Heart left ventricle (tissue), 13 donors: ENCODE measurements around the gene GDF7.

Experiments used
- CTCF ChIP-seq, 12 donors: fragments of 200-600 bp; sonication (generic) in 4 of 12; IDR thresholded peaks; one replicate each; pipeline versions ENCODE4 v1.5.0 to v1.8.0; 2018 to 2022; ENCODE audit warnings: antibody characterized with exemption in 12 of 12, mild to moderate bottlenecking in 5 of 12
- POLR2A ChIP-seq, 2 donors: fragments of 450-650 bp; IDR thresholded peaks; one replicate each; pipeline ENCODE4 v1.6.1; 2017; ENCODE audit warnings: antibody characterized with exemption in 2 of 2, mild to moderate bottlenecking in 2 of 2, moderate library complexity in 2 of 2
- donor health status: ischemic (EF 13 %, LVEDD 7.1; RV severe dilation, severe dysfunction).
- donor health status: DM: no; HTN: yes; CAD: no.
- donor health status: DM: no; HTN: no; CAD: no.
- donor health status: ischemic (EF 25% LVEDD 6.9; RV normal size, moderate dysfunction).
- donor health status: ischemic (EF 25% LVEDD 5.7; RV mildly dilated, moderate dysfunction).
- donor health status: ischemic (EF 35%, LVEDD 5.7; RV mildly dilated, moderate dysfunction).
- donor health status: nonischemic (EF 11% LVEDD 7.7; RV severe dilation, severe dysfunction).
- donor health status: DM: yes; HTN: yes; CAD: no.
- donor health status: PGD.
- donor health status: ischemic (EF 29% LVEDD 5.4; RV normal size, mild dysfunction).
- donor health status: nonischemic (EF 23%, LVEDD 6.1; RV moderate dilation, normal function).

- no peak for TF ChIP-seq CTCF (IDR thresholded peaks at IDR 0.05)
- no peak for TF ChIP-seq POLR2A (IDR thresholded peaks at IDR 0.05)
Measured at GRCh38 chr2:20640411-20641122, 26.4 kb upstream of the GDF7 start.
